Calu3 (cell line): ENCODE data around the gene PBX4. TPM values are rescaled to one million over a fixed set of nuclear protein-coding genes. Genes with fewer than 3 reads are reported as not detected.

ENCODE experiments used
- BruUV-seq: library from RNA; stranded (reverse); fragments of 400-500 nt; replicated peaks from 2 replicates; lab custom pipeline; 2021; lab: Mats Ljungman, UMichigan
- CTCF ChIA-PET: fragments of 300-600 bp; sonication (Branson Sonifier 250); formaldehyde crosslinking; loops from one replicate; lab custom pipeline; 2022; ENCODE audit warnings: antibody characterized with exemption; lab: Charles Lee
- DNase-seq: peaks from one replicate; pipeline ENCODE4 v3.0.0; 2022
- H3K27ac Mint-ChIP-seq: one replicate; pipeline ENCODE4 v1.8.0; 2022; ENCODE audit warnings: mixed read lengths; ENCODE audit not compliant: unreplicated experiment
- H3K27me3 Mint-ChIP-seq: one replicate; pipeline ENCODE4 v1.8.0; 2022; ENCODE audit warnings: mixed read lengths; ENCODE audit not compliant: unreplicated experiment
- H3K36me3 Mint-ChIP-seq: one replicate; pipeline ENCODE4 v1.8.0; 2022; ENCODE audit warnings: mild to moderate bottlenecking, moderate library complexity, mixed read lengths; ENCODE audit not compliant: insufficient read depth, unreplicated experiment
- H3K4me1 Mint-ChIP-seq: one replicate; pipeline ENCODE4 v1.8.0; 2022; ENCODE audit warnings: mild to moderate bottlenecking, low read depth, mixed read lengths; ENCODE audit not compliant: unreplicated experiment
- H3K4me3 Mint-ChIP-seq: one replicate; pipeline ENCODE4 v1.8.0; 2022; ENCODE audit warnings: mild to moderate bottlenecking, low read depth, moderate library complexity, mixed read lengths; ENCODE audit not compliant: unreplicated experiment
- H3K9me3 Mint-ChIP-seq: one replicate; pipeline ENCODE4 v1.8.0; 2022; ENCODE audit warnings: low read depth, mixed read lengths; ENCODE audit not compliant: unreplicated experiment
- CTCF ChIP-seq: fragments of 200-600 bp; IDR thresholded peaks from one replicate; pipeline ENCODE4 v1.8.0; 2022; ENCODE audit warnings: antibody characterized with exemption; ENCODE audit not compliant: unreplicated experiment
- intact Hi-C: fragments of 100-400 bp; cut with micrococcal nuclease; formaldehyde crosslinking; loops from one replicate; pipeline ENCODE4 v1.10.0; 2022; ENCODE audit not compliant: unreplicated experiment
- total RNA-seq: library from RNA; stranded (reverse); gene quantifications from 2 replicates; pipeline ENCODE4 v1.2.3, GENCODE V29; 2022

PBX4 gene
- total RNA-seq, 1 experiment from 2014 or later: 6.0 TPM

- no TSS peak for BruUV-seq
Observed at GRCh38 chr19:19597809-19598306, 20.6 kb downstream of the PBX4 start.

GRCh38 chr19:19595171-19595701 lies 23.3 kb downstream of the PBX4 start:
- Mint-ChIP-seq H3K9me3 (no peaks in the 10 kb centered on the region), H3K36me3 (peaks cover 3% of the 10 kb centered on the region), H3K27me3 (no peaks in the 10 kb centered on the region), H3K4me3 (no peak overlapping the region), H3K27ac (peak overlapping the region; percentile 70), H3K4me1 (peaks cover 11% of the 10 kb centered on the region)
- CTCF ChIA-PET: no interaction called here
- peak; percentile 55 for DNase-seq
- no peak for TF ChIP-seq CTCF
- intact Hi-C loops: no loop called here
- BruUV-seq: no TSS peak

More at GRCh38 chr19:19597809-19598306, 20.6 kb downstream of the PBX4 start:
- no peak for DNase-seq
- no peak for TF ChIP-seq CTCF
- Mint-ChIP-seq H3K36me3 (peaks cover 9% of the 10 kb centered on the region), H3K4me1 (peaks cover 26% of the 10 kb centered on the region), H3K27ac (no peak overlapping the region), H3K27me3 (no peaks in the 10 kb centered on the region), H3K9me3 (no peaks in the 10 kb centered on the region), H3K4me3 (no peak overlapping the region)
- intact Hi-C loops: no loop called here
- CTCF ChIA-PET: no interaction called here

GRCh38 chr19:19594381-19594780 lies 24.1 kb downstream of the PBX4 start:
- TF ChIP-seq CTCF: no peak
- intact Hi-C loops: no loop called here
- Mint-ChIP-seq H3K4me1 (peaks cover 11% of the 10 kb centered on the region), H3K4me3 (no peak overlapping the region), H3K27me3 (no peaks in the 10 kb centered on the region), H3K27ac (no peak overlapping the region), H3K9me3 (no peaks in the 10 kb centered on the region), H3K36me3 (peaks cover 3% of the 10 kb centered on the region)
- no peak for DNase-seq
- CTCF ChIA-PET: no interaction called here
- BruUV-seq: no TSS peak

- H3K36me3 Mint-ChIP-seq: no peaks in the 10 kb centered on the region
- H3K27me3 Mint-ChIP-seq: no peaks in the 10 kb centered on the region
- no peak for DNase-seq
- intact Hi-C loops: no loop called here
- no peak overlapping the region for H3K27ac Mint-ChIP-seq
- no peak for TF ChIP-seq CTCF
- BruUV-seq: no TSS peak
- H3K9me3 Mint-ChIP-seq: no peaks in the 10 kb centered on the region
- H3K4me1 Mint-ChIP-seq: peaks cover 11% of the 10 kb centered on the region
- CTCF ChIA-PET: no interaction called here
- H3K4me3 Mint-ChIP-seq: no peak overlapping the region
Observed at GRCh38 chr19:19592690-19593089, 25.8 kb downstream of the PBX4 start.
